Measurements from ENCODE around the gene PSMD5. TPM values are rescaled to one million over a fixed set of nuclear protein-coding genes. Genes with fewer than 3 reads are reported as not detected.

PSMD5 gene
- total and polyA plus RNA-seq, 9 of the 15 experiments (the other 6 are each of a cell fraction or from before 2014, with no cell fraction given), result 46.4 to 148 (median 76.3) TPM

DNA sequence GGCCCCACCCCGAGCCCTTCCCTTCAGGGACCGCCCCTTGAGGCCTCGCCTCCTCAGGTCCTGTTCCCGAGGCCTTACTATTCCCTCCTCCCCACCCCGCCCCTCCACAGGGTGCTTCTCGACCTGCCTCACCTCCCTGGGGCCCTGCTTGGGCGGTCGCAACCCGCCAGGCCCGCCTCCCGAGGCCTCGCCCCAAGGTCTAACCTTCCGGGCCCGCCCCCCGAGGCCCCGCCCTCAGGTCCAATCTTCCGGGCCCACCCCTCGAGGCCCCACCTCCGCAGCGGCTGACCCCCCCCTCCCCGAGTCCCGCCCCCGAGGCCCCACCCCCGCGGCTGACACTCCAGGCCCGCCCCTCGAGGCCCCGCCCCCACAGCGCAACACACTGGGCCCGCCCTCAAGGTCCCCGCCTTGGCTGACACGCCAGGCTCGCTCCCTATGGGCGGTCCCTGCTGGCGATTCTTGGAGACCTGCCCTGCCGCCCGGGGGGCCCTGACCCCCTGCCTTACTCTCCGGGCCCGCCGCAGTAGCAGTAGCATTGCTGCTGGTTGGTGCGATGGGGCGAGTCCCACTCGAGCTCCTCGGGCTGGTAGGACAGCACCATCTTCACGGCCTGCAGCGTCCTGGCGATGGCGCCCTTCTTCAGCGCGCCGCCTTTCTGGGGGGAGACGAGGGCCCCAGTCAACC lies 26.1 kb upstream of the PSMD5 start (continued):
- TF ChIP-seq, protein P1, sequence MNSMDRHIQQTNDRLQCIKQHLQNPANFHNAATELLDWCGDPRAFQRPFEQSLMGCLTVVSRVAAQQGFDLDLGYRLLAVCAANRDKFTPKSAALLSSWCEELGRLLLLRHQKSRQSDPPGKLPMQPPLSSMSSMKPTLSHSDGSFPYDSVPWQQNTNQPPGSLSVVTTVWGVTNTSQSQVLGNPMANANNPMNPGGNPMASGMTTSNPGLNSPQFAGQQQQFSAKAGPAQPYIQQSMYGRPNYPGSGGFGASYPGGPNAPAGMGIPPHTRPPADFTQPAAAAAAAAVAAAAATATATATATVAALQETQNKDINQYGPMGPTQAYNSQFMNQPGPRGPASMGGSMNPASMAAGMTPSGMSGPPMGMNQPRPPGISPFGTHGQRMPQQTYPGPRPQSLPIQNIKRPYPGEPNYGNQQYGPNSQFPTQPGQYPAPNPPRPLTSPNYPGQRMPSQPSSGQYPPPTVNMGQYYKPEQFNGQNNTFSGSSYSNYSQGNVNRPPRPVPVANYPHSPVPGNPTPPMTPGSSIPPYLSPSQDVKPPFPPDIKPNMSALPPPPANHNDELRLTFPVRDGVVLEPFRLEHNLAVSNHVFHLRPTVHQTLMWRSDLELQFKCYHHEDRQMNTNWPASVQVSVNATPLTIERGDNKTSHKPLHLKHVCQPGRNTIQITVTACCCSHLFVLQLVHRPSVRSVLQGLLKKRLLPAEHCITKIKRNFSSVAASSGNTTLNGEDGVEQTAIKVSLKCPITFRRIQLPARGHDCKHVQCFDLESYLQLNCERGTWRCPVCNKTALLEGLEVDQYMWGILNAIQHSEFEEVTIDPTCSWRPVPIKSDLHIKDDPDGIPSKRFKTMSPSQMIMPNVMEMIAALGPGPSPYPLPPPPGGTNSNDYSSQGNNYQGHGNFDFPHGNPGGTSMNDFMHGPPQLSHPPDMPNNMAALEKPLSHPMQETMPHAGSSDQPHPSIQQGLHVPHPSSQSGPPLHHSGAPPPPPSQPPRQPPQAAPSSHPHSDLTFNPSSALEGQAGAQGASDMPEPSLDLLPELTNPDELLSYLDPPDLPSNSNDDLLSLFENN (IDR thresholded peaks at IDR 0.05; ENCODE audit: low read depth in 2 of 2, low read length in 2 of 2), result peak; percentile 42 to 77; a peak in 1 of 4 replicates
- TF ChIP-seq, protein P2, sequence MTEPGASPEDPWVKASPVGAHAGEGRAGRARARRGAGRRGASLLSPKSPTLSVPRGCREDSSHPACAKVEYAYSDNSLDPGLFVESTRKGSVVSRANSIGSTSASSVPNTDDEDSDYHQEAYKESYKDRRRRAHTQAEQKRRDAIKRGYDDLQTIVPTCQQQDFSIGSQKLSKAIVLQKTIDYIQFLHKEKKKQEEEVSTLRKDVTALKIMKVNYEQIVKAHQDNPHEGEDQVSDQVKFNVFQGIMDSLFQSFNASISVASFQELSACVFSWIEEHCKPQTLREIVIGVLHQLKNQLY (CRISPR knock-in tag; conservative IDR thresholded peaks at IDR 0.05), result peak in 1 of 2 experiments; percentile 94; a peak in 1 of 4 replicates
- no peak for TF ChIP-seq FOXK2 (conservative IDR thresholded peaks at IDR 0.05 in 1 of 2, IDR thresholded peaks at IDR 0.05 in 1 of 2; ENCODE audit: low read depth in 2 of 2)
- no peak for TF ChIP-seq ILK (tag; IDR thresholded peaks at IDR 0.05; ENCODE audit: borderline replicate concordance, low read depth)
